ENCODE measurements around the gene RALY. TPM values are rescaled to one million over a fixed set of nuclear protein-coding genes. Genes with fewer than 3 reads are reported as not detected.

Gene RALY
- total RNA-seq, 1 donor from 2014 or later: 116 TPM

GRCh38 chr20:33951171-33951570 lies 42.5 kb upstream of the RALY start:
- no peak for ATAC-seq (ENCODE audit: low read depth)
- Mint-ChIP-seq H3K4me3 (no peak overlapping the region), H3K9me3 (peaks cover 19% of the 10 kb centered on the region), H3K36me3 (ENCODE audit: low read depth) (peaks cover 1% of the 10 kb centered on the region), H3K27ac (no peak overlapping the region), H3K27me3 (peaks cover 15% of the 10 kb centered on the region), H3K4me1 (no peaks in the 10 kb centered on the region)
- intact Hi-C loops (cut with micrococcal nuclease): no loop called here
- ChIA-PET POLR2A (interaction anchor here (0.6 kb wide), 1 partner anchor 42 kb away, joined by 8 read pairs; the partner anchor contains the start of gene RALY), CTCF (no interaction called here)
- DNase-seq: no peak
- TF ChIP-seq CTCF (IDR thresholded peaks at IDR 0.05): no peak

DNA sequence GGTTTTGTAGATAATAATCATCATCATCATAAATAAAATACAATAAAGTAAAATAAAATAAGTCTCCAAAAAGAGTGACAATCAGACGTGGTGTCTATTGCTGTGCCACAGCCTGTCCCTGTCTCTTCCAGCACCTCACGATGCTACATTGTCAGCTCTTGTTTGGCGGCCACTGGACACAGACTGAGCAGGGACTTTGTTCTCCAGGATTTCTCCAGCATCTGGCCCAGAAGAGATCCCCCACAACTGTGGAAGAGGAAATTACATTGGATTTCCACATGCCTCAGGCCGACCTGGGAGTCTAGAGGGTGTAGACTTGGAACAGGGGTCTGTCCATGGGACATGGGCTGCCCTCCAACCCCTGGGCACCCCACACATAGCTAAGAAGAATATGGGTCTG lies 39.2 kb upstream of the RALY start:
- intact Hi-C loops (cut with micrococcal nuclease): no loop called here
- DNase-seq (no peak), ATAC-seq (ENCODE audit: low read depth) (no peak)
- no peaks in the 10 kb centered on the region for H3K4me1 Mint-ChIP-seq
- TF ChIP-seq CTCF (IDR thresholded peaks at IDR 0.05): no peak
- CTCF ChIA-PET: no interaction called here
- POLR2A ChIA-PET: no interaction called here
- H3K27me3 Mint-ChIP-seq: peaks cover 15% of the 10 kb centered on the region
- H3K4me3 Mint-ChIP-seq: no peak overlapping the region
- no peak overlapping the region for H3K27ac Mint-ChIP-seq
- H3K9me3 Mint-ChIP-seq: no peaks in the 10 kb centered on the region
- H3K36me3 Mint-ChIP-seq (ENCODE audit: low read depth): peaks cover 1% of the 10 kb centered on the region

DNA sequence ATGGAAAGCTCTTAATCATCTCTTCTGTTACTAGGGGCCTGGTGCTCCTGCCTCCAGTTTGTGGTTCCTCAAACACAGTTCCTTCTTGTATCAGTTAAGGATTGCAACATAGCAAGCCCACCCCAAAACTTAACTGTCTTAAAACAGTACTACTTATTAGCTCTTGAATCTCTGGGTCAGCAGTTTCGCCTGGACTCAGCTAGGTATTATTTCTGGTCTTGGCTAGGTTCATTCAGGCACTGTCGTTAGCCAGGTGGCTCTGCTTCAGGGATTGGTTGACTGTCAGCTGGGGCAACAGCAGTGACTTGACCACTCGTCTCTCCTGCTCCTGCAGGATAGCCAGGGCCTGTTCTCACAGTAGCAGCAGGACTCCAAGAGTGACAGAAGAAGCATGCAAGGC lies 30.0 kb upstream of the RALY start:
- ChIA-PET POLR2A (no interaction called here), CTCF (no interaction called here)
- Mint-ChIP-seq H3K9me3 (no peaks in the 10 kb centered on the region), H3K4me1 (no peaks in the 10 kb centered on the region), H3K36me3 (ENCODE audit: low read depth) (no peaks in the 10 kb centered on the region), H3K4me3 (no peak overlapping the region), H3K27me3 (peaks cover 3% of the 10 kb centered on the region), H3K27ac (no peak overlapping the region)
- DNase-seq: no peak
- no peak for TF ChIP-seq CTCF (IDR thresholded peaks at IDR 0.05)
- no peak for ATAC-seq (ENCODE audit: low read depth)
- intact Hi-C loops (cut with micrococcal nuclease): no loop called here

- ChIA-PET POLR2A (no interaction called here), CTCF (no interaction called here)
- Mint-ChIP-seq H3K9me3 (no peaks in the 10 kb centered on the region), H3K4me1 (no peaks in the 10 kb centered on the region), H3K36me3 (ENCODE audit: low read depth) (no peaks in the 10 kb centered on the region), H3K4me3 (no peak overlapping the region), H3K27me3 (peaks cover 3% of the 10 kb centered on the region), H3K27ac (no peak overlapping the region)
- no peak for TF ChIP-seq CTCF (IDR thresholded peaks at IDR 0.05)
- intact Hi-C loops (cut with micrococcal nuclease): no loop called here
- no peak for DNase-seq
- no peak for ATAC-seq (ENCODE audit: low read depth)
Observed at GRCh38 chr20:33964441-33964840, 29.3 kb upstream of the RALY start.

DNA sequence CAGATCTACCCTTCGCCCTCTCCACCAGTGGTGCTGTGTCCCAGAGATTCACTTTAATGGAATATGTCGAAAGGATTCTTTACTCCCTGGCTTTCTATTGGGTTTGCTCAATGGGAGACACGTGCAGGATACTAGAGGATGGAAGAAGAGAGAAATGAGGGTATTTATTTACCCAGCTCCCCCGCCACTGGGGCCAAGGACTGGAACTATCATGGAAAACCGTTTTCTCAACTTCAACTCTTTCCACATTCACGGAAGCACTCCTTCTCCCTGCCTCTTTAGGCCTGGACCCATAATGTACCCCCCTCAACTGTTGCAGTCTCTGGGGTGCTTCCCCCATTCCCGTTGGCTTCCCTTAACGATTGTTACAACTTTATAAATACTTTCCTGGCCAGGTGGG lies 26.6 kb upstream of the RALY start:
- no peaks in the 10 kb centered on the region for H3K4me1 Mint-ChIP-seq
- H3K9me3 Mint-ChIP-seq: no peaks in the 10 kb centered on the region
- TF ChIP-seq CTCF (IDR thresholded peaks at IDR 0.05): no peak
- ATAC-seq (ENCODE audit: low read depth): no peak
- intact Hi-C loops (cut with micrococcal nuclease): no loop called here
- ChIA-PET POLR2A (interaction anchor here (0.5 kb wide), 1 partner anchor 32 kb away, joined by 4 read pairs; no protein-coding TSS in a partner anchor), CTCF (no interaction called here)
- H3K36me3 Mint-ChIP-seq (ENCODE audit: low read depth): no peaks in the 10 kb centered on the region
- DNase-seq: no peak
- no peak overlapping the region for H3K27ac Mint-ChIP-seq
- peaks cover 3% of the 10 kb centered on the region for H3K27me3 Mint-ChIP-seq
- no peak overlapping the region for H3K4me3 Mint-ChIP-seq

Measured in activated B cell treated with CpG ODN at 0.5 μM for 24 hours (primary cell).